GM23248 (cell line): ENCODE measurements around the gene ICA1. TPM values are rescaled to one million over a fixed set of nuclear protein-coding genes. Genes with fewer than 3 reads are reported as not detected.
"Not testable (repeated sequence)": the region's sequence is repeated elsewhere in the genome, so short reads cannot be mapped to it uniquely, and the experiment has no call there.

Source experiments
- DNase-seq: peaks from one replicate; pipeline ENCODE4 v3.0.0-alpha.2; 2015
- H2AFZ ChIP-seq: fragments of 200-600 bp; sonication (generic); 2 replicates; pipeline ENCODE4 v1.6.1; 2016; ENCODE audit warnings: antibody characterized with exemption
- H3F3A ChIP-seq: fragments of 200-600 bp; sonication (generic); 2 replicates; pipeline ENCODE4 v1.6.1; 2016; ENCODE audit warnings: mild to moderate bottlenecking, antibody characterized with exemption, mixed run types; ENCODE audit not compliant: insufficient read depth
- H3K27ac ChIP-seq: fragments of 200-600 bp; sonication (generic); 2 replicates; pipeline ENCODE4 v1.5.1; 2016; ENCODE audit warnings: mild to moderate bottlenecking
- H3K27me3 ChIP-seq: fragments of 200-600 bp; sonication (generic); replicated peaks from 2 replicates; pipeline ENCODE4 v1.6.1; 2016; ENCODE audit warnings: mild to moderate bottlenecking; ENCODE audit not compliant: insufficient read depth
- H3K36me3 ChIP-seq: fragments of 200-600 bp; sonication (generic); 2 replicates; pipeline ENCODE4 v1.6.1; 2016; ENCODE audit warnings: low read depth, mild to moderate bottlenecking
- H3K4me1 ChIP-seq: fragments of 200-600 bp; sonication (generic); 2 replicates; pipeline ENCODE4 v1.6.1; 2016; ENCODE audit warnings: mild to moderate bottlenecking; ENCODE audit not compliant: insufficient read depth
- H3K4me2 ChIP-seq: fragments of 200-600 bp; sonication (generic); one replicate; pipeline ENCODE4 v1.6.1; 2016; ENCODE audit warnings: mild to moderate bottlenecking; ENCODE audit not compliant: unreplicated experiment
- H3K4me3 ChIP-seq: fragments of 200-600 bp; sonication (generic); 2 replicates; pipeline ENCODE4 v1.5.1; 2016; ENCODE audit warnings: mild to moderate bottlenecking
- H3K79me2 ChIP-seq: fragments of 200-600 bp; sonication (generic); 2 replicates; pipeline ENCODE4 v1.6.1; 2016; ENCODE audit warnings: mild to moderate bottlenecking; ENCODE audit not compliant: insufficient read depth
- H3K9ac ChIP-seq: fragments of 200-600 bp; sonication (generic); 2 replicates; pipeline ENCODE4 v1.6.1; 2016; ENCODE audit warnings: mild to moderate bottlenecking
- H3K9me2 ChIP-seq: fragments of 200-600 bp; sonication (generic); 2 replicates; pipeline ENCODE4 v1.6.1; 2016; ENCODE audit warnings: mixed run types, mild to moderate bottlenecking, moderate library complexity; ENCODE audit not compliant: insufficient read depth
- H3K9me3 ChIP-seq: fragments of 200-600 bp; sonication (generic); one replicate; pipeline ENCODE4 v1.6.1; 2017; ENCODE audit warnings: low read depth
- H4K20me1 ChIP-seq: fragments of 200-600 bp; sonication (generic); 2 replicates; pipeline ENCODE4 v1.6.0; 2016; ENCODE audit not compliant: insufficient read depth
- EZH2 ChIP-seq: fragments of 200-600 bp; sonication (generic); IDR thresholded peaks from 2 replicates; pipeline ENCODE4 v1.6.1; 2018; ENCODE audit warnings: antibody characterized with exemption, mild to moderate bottlenecking; ENCODE audit not compliant: insufficient read depth, poor library complexity, severe bottlenecking
- EZH2phosphoT487 ChIP-seq: fragments of 200-600 bp; sonication (generic); IDR thresholded peaks from 2 replicates; pipeline ENCODE4 v1.6.1; 2018; ENCODE audit warnings: antibody characterized with exemption, moderate library complexity, mild to moderate bottlenecking, low read depth; ENCODE audit not compliant: insufficient read depth
- WGBS, 2 experiments: methylation state at CpG; one replicate each; pipeline ENCODE4 v1.1.6; 2015 to 2017; ENCODE audit warnings: low lambda C conversion rate in 2 of 2, low coverage in 1 of 2; ENCODE audit errors: missing lambda C conversion rate in 2 of 2; 5-methylcytosine and 5-hydroxymethylcytosine counted together
- in situ Hi-C: fragments of 300-500 bp; cut with MboI; formaldehyde crosslinking; loops from 2 replicates; pipeline ENCODE4 v1.15.0; 2020
- polyA plus RNA-seq: library from polyadenylated mRNA; unstranded; fragments of >200 nt; fragmentation: Nextera tagmentation; extraction: Ambion mirVana; gene quantifications from 2 replicates; pipeline ENCODE4 v1.2.1, GENCODE V29; 2016
- total RNA-seq: library from RNA; depleted of rRNA; stranded (reverse); fragments of >200 nt; shearing (Covaris generic); gene quantifications from 2 replicates; pipeline ENCODE4 v1.2.3, GENCODE V29; 2014

The ICA1 gene
- total and polyA plus RNA-seq, 2 experiments from 2014 or later, result not detected

DNA sequence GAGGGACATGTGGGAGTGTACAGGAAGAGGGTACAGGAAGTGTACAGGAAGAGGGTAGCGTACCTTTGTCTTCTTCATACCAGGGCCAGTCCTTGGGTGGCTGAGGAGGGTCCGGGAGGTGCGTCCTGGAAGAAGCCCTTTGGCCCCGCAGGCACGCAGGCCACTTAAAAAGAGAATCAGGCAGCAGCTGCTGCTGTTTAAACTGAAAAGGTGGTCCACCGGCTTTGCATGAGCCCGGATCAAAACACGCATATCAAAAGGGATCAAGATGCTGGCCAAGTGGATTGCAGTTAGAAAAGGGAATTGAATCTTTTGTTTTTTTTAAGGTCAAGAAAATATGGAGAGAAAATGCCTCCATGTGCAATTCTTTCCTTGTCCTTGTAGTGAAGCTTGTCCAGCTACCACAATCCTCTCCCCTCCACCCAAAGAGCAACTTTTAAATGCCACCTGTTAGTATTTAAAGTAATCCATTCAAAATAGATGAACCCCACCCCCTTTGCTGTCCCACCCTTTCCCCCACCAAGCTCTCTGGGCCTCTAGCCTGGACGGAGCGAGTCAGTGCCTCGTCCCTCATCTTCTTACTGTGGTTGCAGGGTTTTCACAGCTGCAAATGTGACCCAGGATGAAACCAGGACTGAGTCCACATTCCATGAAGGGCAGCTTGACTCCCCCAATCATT lies 150.5 kb downstream of the ICA1 start:
- H3K4me2 ChIP-seq, result no peak overlapping the region
- in situ Hi-C loops, result no loop called here
- DNase-seq, result no peak
- H3K9me2 ChIP-seq, result no peaks in the 10 kb centered on the region
- H3K4me3 ChIP-seq, result no peak overlapping the region
- no peaks in the 10 kb centered on the region for H4K20me1 ChIP-seq
- H3K9me3 ChIP-seq, result no peaks in the 10 kb centered on the region
- no peaks in the 10 kb centered on the region; the same call in 1 of the 2 replicates for H3F3A ChIP-seq
- H2AFZ ChIP-seq, result no peak overlapping the region
- 45 to 60% methylated on average over 11 of the region's 11 CpGs for WGBS, 2 experiments
- H3K36me3 ChIP-seq, result no peaks in the 10 kb centered on the region
- no peak overlapping the region for H3K9ac ChIP-seq
- TF ChIP-seq EZH2, result no peak
- no peak for TF ChIP-seq EZH2phosphoT487
- no peak overlapping the region for H3K27ac ChIP-seq
- H3K27me3 ChIP-seq, result no peaks in the 10 kb centered on the region
- no peaks in the 10 kb centered on the region for H3K4me1 ChIP-seq
- no peaks in the 10 kb centered on the region for H3K79me2 ChIP-seq

DNA sequence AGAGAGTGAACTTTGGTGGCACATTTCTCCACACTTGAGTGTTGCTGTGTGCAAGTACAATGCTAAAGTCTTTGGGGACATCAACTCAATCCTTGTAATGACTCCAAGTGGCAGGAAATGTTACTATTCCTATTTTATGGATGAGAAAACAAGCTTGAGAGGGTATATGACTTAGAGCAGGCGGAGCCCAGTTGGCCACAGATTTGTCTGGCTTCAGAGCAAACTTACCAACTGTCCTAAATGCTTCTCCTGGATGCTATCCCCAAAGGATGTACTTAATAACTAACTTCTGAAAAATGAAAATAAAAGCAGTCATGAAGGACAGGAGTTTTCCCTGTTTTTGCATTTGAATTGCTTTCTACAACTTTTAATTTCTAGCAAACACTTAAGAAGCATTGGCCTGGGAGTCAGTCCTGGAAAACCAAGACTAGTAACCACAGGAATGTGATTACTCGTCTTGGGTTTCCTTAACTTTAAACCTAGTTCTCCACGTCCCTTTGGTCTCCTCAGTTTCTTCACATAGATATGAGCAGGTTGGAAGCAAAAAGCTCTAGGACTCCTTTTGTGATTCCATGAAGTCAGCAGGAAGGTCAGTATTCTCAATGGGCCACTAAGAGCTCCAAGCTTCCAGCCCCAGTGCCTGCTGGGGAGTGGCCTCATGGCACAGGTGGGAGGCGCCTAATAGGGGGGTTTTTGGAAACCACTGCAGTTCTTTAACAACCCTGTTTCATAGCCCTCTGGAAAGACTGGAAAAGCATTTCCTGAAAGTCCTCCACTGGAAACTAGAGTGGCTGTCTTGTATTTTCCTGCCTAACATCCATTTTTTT lies 152.6 kb downstream of the ICA1 start:
- 17 to 32% methylated on average over 4 of the region's 4 CpGs for WGBS, 2 experiments
- Histone ChIP-seq H3K4me1 (no peaks in the 10 kb centered on the region), H3K4me3 (no peak overlapping the region), H3K9me2 (no peaks in the 10 kb centered on the region), H4K20me1 (no peaks in the 10 kb centered on the region), H3K27ac (no peak overlapping the region), H3K9ac (no peak overlapping the region), H2AFZ (no peak overlapping the region), H3K9me3 (no peaks in the 10 kb centered on the region), H3K27me3 (no peaks in the 10 kb centered on the region), H3K36me3 (no peaks in the 10 kb centered on the region), H3K4me2 (no peak overlapping the region), H3F3A (no peaks in the 10 kb centered on the region; the same call in 1 of the 2 replicates), H3K79me2 (no peaks in the 10 kb centered on the region)
- DNase-seq, result peak; percentile 42
- in situ Hi-C loops, result no loop called here
- TF ChIP-seq EZH2phosphoT487 (no peak), EZH2 (no peak)

DNA sequence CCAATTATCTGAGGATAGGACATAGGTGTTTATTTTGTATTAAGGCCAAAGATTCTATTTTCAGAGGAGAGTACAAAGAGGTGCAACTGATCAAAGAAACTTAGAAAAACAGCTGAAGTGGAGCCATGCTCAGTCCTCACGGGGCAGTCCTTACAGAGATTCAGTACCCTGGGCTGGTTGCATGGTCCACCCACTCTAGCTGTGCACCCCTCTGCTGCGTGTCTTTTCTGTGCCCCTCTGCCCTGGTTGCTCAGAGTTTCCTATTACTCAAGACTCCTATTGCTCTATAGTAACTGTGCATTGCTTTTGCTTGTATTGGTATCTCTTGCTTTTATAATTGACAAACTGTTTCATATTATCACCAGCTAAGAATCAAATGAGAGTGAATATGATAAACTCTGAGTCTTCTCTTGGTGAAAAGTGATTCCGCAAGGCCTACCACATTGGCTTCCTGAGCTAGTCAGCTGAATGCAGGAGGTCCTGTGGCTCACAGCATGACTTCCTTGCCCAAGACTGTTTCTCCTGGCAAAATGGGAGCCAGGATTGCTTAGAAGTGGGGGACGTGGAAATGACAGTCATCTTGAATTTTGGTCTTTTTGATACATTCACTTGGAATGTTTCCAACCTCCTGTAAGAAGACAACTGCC lies 156.4 kb downstream of the ICA1 start:
- no peaks in the 10 kb centered on the region for H3K4me1 ChIP-seq
- no peaks in the 10 kb centered on the region for H4K20me1 ChIP-seq
- no peak overlapping the region for H3K4me3 ChIP-seq
- no peaks in the 10 kb centered on the region for H3K36me3 ChIP-seq
- 0 out of 2 replicates have a peak, but pooled peaks cover 3% of the 10 kb centered on the region for H3K27me3 ChIP-seq
- no peak for DNase-seq
- TF ChIP-seq EZH2, result no peak
- no peak for TF ChIP-seq EZH2phosphoT487
- in situ Hi-C loops, result no loop called here
- H3K9me3 ChIP-seq, result no peaks in the 10 kb centered on the region
- no peak overlapping the region for H3K27ac ChIP-seq
- H2AFZ ChIP-seq, result no peak overlapping the region
- H3K9me2 ChIP-seq, result no peaks in the 10 kb centered on the region
- no peak overlapping the region for H3K4me2 ChIP-seq
- H3K9ac ChIP-seq, result no peak overlapping the region
- no peaks in the 10 kb centered on the region; the same call in 1 of the 2 replicates for H3F3A ChIP-seq
- H3K79me2 ChIP-seq, result no peaks in the 10 kb centered on the region
- WGBS, 2 experiments, result 40 to 44% methylated on average over 4 of the region's 4 CpGs

DNA sequence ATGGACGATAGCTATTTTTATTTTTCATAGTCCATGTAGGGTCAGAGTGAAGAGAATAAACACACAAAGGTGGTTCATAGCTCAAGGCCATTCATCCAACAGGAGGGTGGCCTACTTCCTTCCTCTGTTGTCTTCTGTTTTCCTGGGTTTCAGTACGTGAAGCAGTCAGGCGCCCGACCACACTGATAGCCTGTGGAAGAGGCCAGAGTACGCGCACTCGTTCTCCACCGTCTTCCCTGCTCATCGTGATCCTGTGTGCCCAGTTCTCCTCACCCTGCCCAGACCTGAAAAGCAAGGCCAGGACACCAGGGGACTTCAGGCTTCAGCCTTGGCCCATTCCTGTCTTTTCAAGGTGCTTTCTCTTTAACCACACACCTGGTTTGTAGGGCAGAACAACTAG lies 158.7 kb downstream of the ICA1 start:
- no peaks in the 10 kb centered on the region for H3K9me3 ChIP-seq
- H3K4me3 ChIP-seq, result no peak overlapping the region
- no peak for DNase-seq
- no peaks in the 10 kb centered on the region for H3K79me2 ChIP-seq
- H3K27ac ChIP-seq, result no peak overlapping the region
- H3K9me2 ChIP-seq, result no peaks in the 10 kb centered on the region
- no peaks in the 10 kb centered on the region for H4K20me1 ChIP-seq
- 0 out of 2 replicates have a peak, but pooled peaks cover 3% of the 10 kb centered on the region for H3K27me3 ChIP-seq
- in situ Hi-C loops, result no loop called here
- H3K36me3 ChIP-seq, result no peaks in the 10 kb centered on the region
- H3F3A ChIP-seq, result no peaks in the 10 kb centered on the region
- WGBS, 2 experiments, result 70 to 72% methylated on average over 9 of the region's 9 CpGs
- H3K9ac ChIP-seq, result no peak overlapping the region
- no peak overlapping the region for H3K4me2 ChIP-seq
- TF ChIP-seq EZH2phosphoT487 (no peak), EZH2 (no peak)
- no peak overlapping the region for H2AFZ ChIP-seq
- H3K4me1 ChIP-seq, result no peaks in the 10 kb centered on the region

DNA sequence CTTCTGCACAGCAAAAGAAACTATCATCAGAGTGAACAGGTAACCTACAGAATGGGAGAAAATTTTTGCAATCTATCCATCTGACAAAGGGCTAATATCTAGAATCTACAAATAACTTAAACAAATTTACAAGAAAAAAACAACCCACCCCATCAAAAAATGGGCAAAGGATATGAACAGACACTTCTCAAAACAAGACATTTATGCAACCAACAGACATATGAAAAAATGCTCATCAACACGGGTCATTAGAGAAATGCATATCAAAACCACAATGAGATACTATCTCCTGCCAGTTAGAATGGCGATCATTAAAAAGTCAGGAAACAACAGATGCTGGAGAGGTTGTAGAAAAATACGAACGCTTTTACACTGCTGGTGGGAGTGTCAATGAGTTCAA lies 160.7 kb downstream of the ICA1 start:
- H2AFZ ChIP-seq, H3K9ac ChIP-seq, in situ Hi-C loops, H4K20me1 ChIP-seq, H3K36me3 ChIP-seq, H3K4me1 ChIP-seq, H3K27ac ChIP-seq, H3F3A ChIP-seq, DNase-seq, H3K27me3 ChIP-seq, H3K4me2 ChIP-seq, H3K4me3 ChIP-seq, H3K79me2 ChIP-seq, H3K9me3 ChIP-seq, H3K9me2 ChIP-seq: not testable (repeated sequence)
- WGBS, 2 experiments, result 46 to 48% methylated on average over 4 of the region's 4 CpGs
